Prostate gland (tissue), 2 donors: Measurements from ENCODE around the gene FAM83G.

Experiments
- CTCF ChIP-seq, 4 experiments: fragments of 200-600 bp in 2 of 4; fragments of 450-650 bp in 2 of 4; sonication (generic) in 2 of 4; IDR thresholded peaks; 1 replicate in 3 of 4; 2 replicates in 1 of 4; pipeline ENCODE4 v1.5.1; 2016 to 2019; ENCODE audit warnings: antibody characterized with exemption in 4 of 4, mild to moderate bottlenecking in 2 of 4, moderate library complexity in 2 of 4
- POLR2A ChIP-seq: fragments of 450-650 bp; IDR thresholded peaks from one replicate; pipeline ENCODE4 v1.6.1; 2016; ENCODE audit warnings: antibody characterized with exemption, mild to moderate bottlenecking

- TF ChIP-seq CTCF (IDR thresholded peaks at IDR 0.05): no peak
- no peak for TF ChIP-seq POLR2A
Measured at GRCh38 chr17:18964018-18964351, 40.6 kb downstream of the FAM83G start.
